Measurements from ENCODE around the gene MRC1.

Gene MRC1

DNA sequence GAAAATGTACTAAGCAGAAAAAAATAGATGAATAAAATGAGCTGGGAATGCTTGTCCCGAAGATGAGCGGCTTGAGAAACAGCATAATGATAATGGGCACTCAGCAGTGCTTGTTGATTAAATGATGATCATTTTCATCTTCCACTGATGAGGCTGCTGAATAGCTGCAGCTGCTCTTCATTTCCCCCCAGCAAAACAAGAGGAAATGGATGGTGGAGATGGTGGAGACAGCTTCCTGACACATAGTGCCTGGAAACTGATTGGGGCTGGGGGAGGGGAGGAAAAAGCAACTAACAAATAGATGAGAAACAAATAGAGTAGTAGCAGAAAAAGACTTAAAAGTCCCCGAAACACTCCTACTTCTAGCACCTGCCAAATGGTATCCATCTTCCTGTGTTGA is 41.4 kb downstream of the MRC1 start:
- TF ChIP-seq TAF1 (IDR thresholded peaks at IDR 0.05; ENCODE audit: borderline replicate concordance, insufficient read depth, low read length) (no peak), FOXP2 (optimal IDR thresholded peaks at IDR 0.05; ENCODE audit: borderline replicate concordance, extremely low read depth, extremely low read length, insufficient read depth) (no peak), SIN3A (IDR thresholded peaks at IDR 0.05; ENCODE audit: borderline replicate concordance, insufficient read depth, low read length) (no peak), POLR2AphosphoS5 (IDR thresholded peaks at IDR 0.05; ENCODE audit: low read depth, low read length) (no peak)
- TF ChIP-seq, protein P1, sequence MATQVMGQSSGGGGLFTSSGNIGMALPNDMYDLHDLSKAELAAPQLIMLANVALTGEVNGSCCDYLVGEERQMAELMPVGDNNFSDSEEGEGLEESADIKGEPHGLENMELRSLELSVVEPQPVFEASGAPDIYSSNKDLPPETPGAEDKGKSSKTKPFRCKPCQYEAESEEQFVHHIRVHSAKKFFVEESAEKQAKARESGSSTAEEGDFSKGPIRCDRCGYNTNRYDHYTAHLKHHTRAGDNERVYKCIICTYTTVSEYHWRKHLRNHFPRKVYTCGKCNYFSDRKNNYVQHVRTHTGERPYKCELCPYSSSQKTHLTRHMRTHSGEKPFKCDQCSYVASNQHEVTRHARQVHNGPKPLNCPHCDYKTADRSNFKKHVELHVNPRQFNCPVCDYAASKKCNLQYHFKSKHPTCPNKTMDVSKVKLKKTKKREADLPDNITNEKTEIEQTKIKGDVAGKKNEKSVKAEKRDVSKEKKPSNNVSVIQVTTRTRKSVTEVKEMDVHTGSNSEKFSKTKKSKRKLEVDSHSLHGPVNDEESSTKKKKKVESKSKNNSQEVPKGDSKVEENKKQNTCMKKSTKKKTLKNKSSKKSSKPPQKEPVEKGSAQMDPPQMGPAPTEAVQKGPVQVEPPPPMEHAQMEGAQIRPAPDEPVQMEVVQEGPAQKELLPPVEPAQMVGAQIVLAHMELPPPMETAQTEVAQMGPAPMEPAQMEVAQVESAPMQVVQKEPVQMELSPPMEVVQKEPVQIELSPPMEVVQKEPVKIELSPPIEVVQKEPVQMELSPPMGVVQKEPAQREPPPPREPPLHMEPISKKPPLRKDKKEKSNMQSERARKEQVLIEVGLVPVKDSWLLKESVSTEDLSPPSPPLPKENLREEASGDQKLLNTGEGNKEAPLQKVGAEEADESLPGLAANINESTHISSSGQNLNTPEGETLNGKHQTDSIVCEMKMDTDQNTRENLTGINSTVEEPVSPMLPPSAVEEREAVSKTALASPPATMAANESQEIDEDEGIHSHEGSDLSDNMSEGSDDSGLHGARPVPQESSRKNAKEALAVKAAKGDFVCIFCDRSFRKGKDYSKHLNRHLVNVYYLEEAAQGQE (IDR thresholded peaks at IDR 0.05; ENCODE audit: insufficient read depth in 1 of 2, low read depth in 2 of 2, low read length in 2 of 2): no peak

DNA sequence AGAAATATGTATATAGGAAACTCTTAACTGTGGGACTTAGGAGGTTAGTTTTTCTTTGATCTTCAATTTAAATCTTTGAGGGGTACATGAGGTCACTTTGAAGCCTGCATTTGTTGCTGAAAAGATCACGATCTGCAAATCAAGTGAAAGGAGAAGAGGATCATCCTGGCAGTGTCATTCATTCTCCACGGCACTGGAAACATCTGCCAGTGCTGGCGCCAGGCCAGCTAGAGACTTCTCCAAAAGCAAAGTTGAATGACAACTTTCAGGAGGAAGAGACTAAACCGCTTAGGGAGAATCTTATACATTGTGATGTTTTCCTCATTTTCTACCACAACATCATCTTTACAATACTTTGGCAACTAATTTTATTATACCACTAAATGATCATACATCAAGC is 42.5 kb downstream of the MRC1 start:
- TF ChIP-seq TAF1 (IDR thresholded peaks at IDR 0.05; ENCODE audit: borderline replicate concordance, insufficient read depth, low read length) (no peak), POLR2AphosphoS5 (IDR thresholded peaks at IDR 0.05; ENCODE audit: low read depth, low read length) (no peak), FOXP2 (optimal IDR thresholded peaks at IDR 0.05; ENCODE audit: borderline replicate concordance, extremely low read depth, extremely low read length, insufficient read depth) (no peak), SIN3A (IDR thresholded peaks at IDR 0.05; ENCODE audit: borderline replicate concordance, insufficient read depth, low read length) (no peak)
- TF ChIP-seq, protein P1 (IDR thresholded peaks at IDR 0.05; ENCODE audit: insufficient read depth in 1 of 2, low read depth in 2 of 2, low read length in 2 of 2): no peak

DNA sequence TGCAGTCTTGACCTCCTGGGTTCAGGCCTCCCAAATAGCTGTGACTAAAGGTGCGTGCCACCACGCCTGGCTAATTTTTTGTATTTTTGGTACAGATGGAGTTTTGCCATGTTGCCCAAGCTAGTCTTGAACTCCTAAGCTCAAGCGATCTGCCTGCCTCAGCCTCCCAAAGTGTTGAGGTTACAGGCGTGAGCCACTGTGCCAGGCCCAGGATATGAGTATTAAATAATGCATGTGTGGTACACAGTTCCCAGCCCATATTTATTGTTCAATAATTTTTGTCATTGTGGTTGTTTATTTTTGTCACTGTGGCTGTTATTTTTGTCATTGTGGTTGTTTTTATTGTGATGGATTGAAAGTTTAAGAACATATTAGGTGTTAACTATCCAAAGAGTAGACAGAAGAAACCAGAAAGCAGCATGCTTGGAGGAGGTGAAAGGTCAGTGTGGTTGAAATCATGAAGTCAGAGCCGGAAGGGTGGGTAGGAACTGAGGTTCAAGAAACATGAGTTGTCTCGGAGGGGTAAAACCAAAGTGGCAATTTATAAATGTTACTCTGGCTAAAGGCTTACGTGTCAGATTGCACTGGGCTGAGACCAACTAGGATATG is 45.0 kb downstream of the MRC1 start:
- no peak for TF ChIP-seq TAF1 (IDR thresholded peaks at IDR 0.05; ENCODE audit: borderline replicate concordance, insufficient read depth, low read length)
- no peak for TF ChIP-seq POLR2AphosphoS5 (IDR thresholded peaks at IDR 0.05; ENCODE audit: low read depth, low read length)

DNA sequence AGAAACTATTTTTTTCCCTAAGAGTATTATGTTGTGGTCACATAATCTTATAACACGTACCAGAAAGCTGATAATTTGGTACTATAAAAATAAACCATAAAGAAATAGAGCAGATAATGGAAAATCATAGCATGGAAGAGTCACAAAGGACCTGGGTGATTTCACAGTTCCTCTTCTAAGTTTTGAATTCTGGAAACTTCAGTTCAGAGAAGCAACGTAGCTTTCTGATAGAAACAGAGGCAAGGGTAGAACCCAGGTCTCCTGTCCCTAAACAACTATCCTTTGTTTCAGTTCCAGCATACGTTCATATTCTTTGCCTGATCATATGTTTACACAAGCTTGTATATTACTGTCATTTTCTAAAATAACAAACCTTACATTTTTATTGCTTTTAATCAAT is 47.9 kb downstream of the MRC1 start:
- TF ChIP-seq FOXP2 (optimal IDR thresholded peaks at IDR 0.05; ENCODE audit: borderline replicate concordance, extremely low read depth, extremely low read length, insufficient read depth) (no peak), TAF1 (IDR thresholded peaks at IDR 0.05; ENCODE audit: borderline replicate concordance, insufficient read depth, low read length) (no peak), SIN3A (IDR thresholded peaks at IDR 0.05; ENCODE audit: borderline replicate concordance, insufficient read depth, low read length) (no peak), POLR2AphosphoS5 (IDR thresholded peaks at IDR 0.05; ENCODE audit: low read depth, low read length) (no peak)
- TF ChIP-seq, protein P1 (IDR thresholded peaks at IDR 0.05; ENCODE audit: insufficient read depth in 1 of 2, low read depth in 2 of 2, low read length in 2 of 2): no peak

DNA sequence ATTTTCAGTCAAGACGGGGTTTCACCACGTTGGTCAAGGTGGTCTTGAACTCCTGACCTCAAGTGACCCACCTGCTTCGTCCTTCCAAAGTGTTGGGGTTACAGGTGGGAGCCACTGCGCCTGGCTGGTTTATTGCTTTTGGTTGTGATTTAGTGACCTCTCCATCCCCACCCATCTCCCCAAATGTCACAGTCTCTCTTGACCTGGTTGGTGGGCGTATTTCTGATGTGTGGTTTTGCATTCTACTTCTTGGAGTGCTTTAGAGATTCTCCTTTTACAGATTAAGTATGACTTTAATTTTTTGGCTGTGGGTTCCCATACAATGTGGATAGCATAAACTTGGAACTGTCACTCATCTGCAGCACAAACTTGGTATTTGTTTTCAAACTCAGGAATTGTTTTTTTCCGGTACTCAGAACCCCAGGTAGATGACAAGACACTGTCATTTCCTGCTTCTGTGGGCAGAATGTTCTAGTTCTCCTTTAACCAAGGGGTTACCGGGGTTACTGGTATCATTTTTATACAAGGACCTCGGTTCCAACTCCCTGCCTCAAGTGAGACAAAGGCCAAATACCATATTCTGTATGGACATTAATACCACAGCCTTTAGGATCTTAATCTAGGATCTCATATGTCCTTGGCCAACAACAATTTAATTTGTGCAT is 50.5 kb downstream of the MRC1 start:
- TF ChIP-seq SIN3A (IDR thresholded peaks at IDR 0.05; ENCODE audit: borderline replicate concordance, insufficient read depth, low read length) (no peak), TAF1 (IDR thresholded peaks at IDR 0.05; ENCODE audit: borderline replicate concordance, insufficient read depth, low read length) (no peak)
- TF ChIP-seq, protein P1 (IDR thresholded peaks at IDR 0.05; ENCODE audit: insufficient read depth in 1 of 2, low read depth in 2 of 2, low read length in 2 of 2): no peak
